GM23338 (cell line): Measurements from ENCODE around the gene RIPOR3. TPM values are rescaled to one million over a fixed set of nuclear protein-coding genes. Genes with fewer than 3 reads are reported as not detected.

Source experiments
- ATAC-seq: fragments of 200-7000 bp; cut with Tn5 transposase; 3 replicates; pipeline ENCODE4 v1.9.1; 2020
- DNase-seq: peaks from one replicate; pipeline ENCODE4 v3.0.0-alpha.2; 2015; ENCODE audit warnings: low spot score
- H2AFZ ChIP-seq: fragments of 200-600 bp; sonication (generic); 2 replicates; pipeline ENCODE4 v1.8.0; 2016; ENCODE audit warnings: antibody characterized with exemption, mild to moderate bottlenecking, moderate library complexity
- H3F3A ChIP-seq: fragments of 200-600 bp; sonication (generic); replicated peaks from 2 replicates; pipeline ENCODE4 v1.8.0; 2017; ENCODE audit warnings: antibody characterized with exemption, mixed run types, low read depth
- H3K27ac ChIP-seq: fragments of 200-600 bp; sonication (generic); 2 replicates; pipeline ENCODE4 v1.6.1; 2016; ENCODE audit warnings: low read depth
- H3K27me3 ChIP-seq: fragments of 200-600 bp; sonication (generic); 2 replicates; pipeline ENCODE4 v1.8.0; 2016; ENCODE audit warnings: mild to moderate bottlenecking, mixed run types, moderate library complexity; ENCODE audit not compliant: insufficient read depth
- H3K36me3 ChIP-seq: fragments of 200-600 bp; sonication (generic); 2 replicates; pipeline ENCODE4 v1.8.0; 2016; ENCODE audit warnings: mild to moderate bottlenecking; ENCODE audit not compliant: insufficient read depth
- H3K4me1 ChIP-seq: fragments of 200-600 bp; sonication (generic); 2 replicates; pipeline ENCODE4 v1.8.0; 2016; ENCODE audit warnings: mild to moderate bottlenecking, moderate library complexity; ENCODE audit not compliant: insufficient read depth
- H3K4me2 ChIP-seq: fragments of 200-600 bp; sonication (generic); 2 replicates; pipeline ENCODE4 v1.7.1; 2017; ENCODE audit warnings: mixed run types
- H3K4me3 ChIP-seq: fragments of 200-600 bp; sonication (generic); 2 replicates; pipeline ENCODE4 v1.6.1; 2016; ENCODE audit warnings: mixed run types
- H3K79me2 ChIP-seq: fragments of 200-600 bp; sonication (generic); replicated peaks from 2 replicates; pipeline ENCODE4 v1.8.0; 2017; ENCODE audit warnings: mild to moderate bottlenecking; ENCODE audit not compliant: insufficient read depth
- H3K9me2 ChIP-seq: fragments of 200-600 bp; sonication (generic); 2 replicates; pipeline ENCODE4 v1.8.0; 2017; ENCODE audit not compliant: insufficient read depth
- H4K20me1 ChIP-seq: fragments of 200-600 bp; sonication (generic); replicated peaks from 2 replicates; pipeline ENCODE4 v1.8.0; 2017; ENCODE audit warnings: mild to moderate bottlenecking; ENCODE audit not compliant: insufficient read depth
- H3K27ac Mint-ChIP-seq: 2 replicates; pipeline ENCODE4 v1.8.0; 2020; ENCODE audit warnings: inconsistent platforms, mild to moderate bottlenecking, moderate library complexity, mixed read lengths
- H3K27me3 Mint-ChIP-seq: 3 replicates; pipeline ENCODE4 v1.8.0; 2022; ENCODE audit warnings: low read depth, mild to moderate bottlenecking, moderate library complexity, mixed read lengths, inconsistent platforms; ENCODE audit not compliant: insufficient read depth, poor library complexity
- H3K36me3 Mint-ChIP-seq: 3 replicates; pipeline ENCODE4 v1.8.0; 2021; ENCODE audit warnings: low read depth, mild to moderate bottlenecking, inconsistent platforms, moderate library complexity, mixed read lengths
- H3K4me1 Mint-ChIP-seq: 3 replicates; pipeline ENCODE4 v1.8.0; 2020; ENCODE audit warnings: mild to moderate bottlenecking, inconsistent platforms, mixed read lengths
- H3K4me3 Mint-ChIP-seq: 3 replicates; pipeline ENCODE4 v1.8.0; 2021; ENCODE audit warnings: moderate library complexity, mild to moderate bottlenecking, inconsistent platforms, mixed read lengths
- H3K9me3 Mint-ChIP-seq: 3 replicates; pipeline ENCODE4 v1.8.0; 2020; ENCODE audit warnings: moderate library complexity, mild to moderate bottlenecking, inconsistent platforms, mixed read lengths
- CTCF ChIP-seq, 2 experiments: fragments of 200-600 bp in 1 of 2; sonication (generic) in 1 of 2; conservative IDR thresholded peaks; 2 replicates each; pipeline versions ENCODE4 v1.5.1 to v1.6.1; 2016 to 2017; ENCODE audit warnings: antibody characterized with exemption in 2 of 2, low read depth in 2 of 2, mild to moderate bottlenecking in 2 of 2, moderate library complexity in 1 of 2
- polyA plus RNA-seq: library from polyadenylated mRNA; unstranded; fragments of >200 nt; fragmentation: Nextera tagmentation; extraction: Ambion mirVana; gene quantifications from 2 replicates; pipeline ENCODE4 v1.2.1, GENCODE V29; 2016
- total RNA-seq: library from RNA; depleted of rRNA; stranded (reverse); fragments of >200 nt; shearing (Covaris generic); gene quantifications from 2 replicates; pipeline ENCODE4 v1.2.3, GENCODE V29; 2014
- TF ChIP-seq, protein P1 (sequence below): fragments of 250-450 bp; sonication (Bioruptor Pico); IDR thresholded peaks from 2 replicates; pipeline ENCODE4 v1.5.0; 2020; ENCODE audit warnings: mild to moderate bottlenecking, moderate library complexity

The RIPOR3 gene
- total and polyA plus RNA-seq, 2 experiments from 2014 or later = 4.9 to 6.3 TPM

- no peaks in the 10 kb centered on the region for H3K9me2 ChIP-seq
- no peaks in the 10 kb centered on the region for H3K4me1 ChIP-seq
- no peaks in the 10 kb centered on the region for H3K79me2 ChIP-seq
- TF ChIP-seq CTCF (conservative IDR thresholded peaks at IDR 0.05; ENCODE audit: low read depth in 2 of 2) = peak; percentile 95 to 99
- TF ChIP-seq, protein P1, sequence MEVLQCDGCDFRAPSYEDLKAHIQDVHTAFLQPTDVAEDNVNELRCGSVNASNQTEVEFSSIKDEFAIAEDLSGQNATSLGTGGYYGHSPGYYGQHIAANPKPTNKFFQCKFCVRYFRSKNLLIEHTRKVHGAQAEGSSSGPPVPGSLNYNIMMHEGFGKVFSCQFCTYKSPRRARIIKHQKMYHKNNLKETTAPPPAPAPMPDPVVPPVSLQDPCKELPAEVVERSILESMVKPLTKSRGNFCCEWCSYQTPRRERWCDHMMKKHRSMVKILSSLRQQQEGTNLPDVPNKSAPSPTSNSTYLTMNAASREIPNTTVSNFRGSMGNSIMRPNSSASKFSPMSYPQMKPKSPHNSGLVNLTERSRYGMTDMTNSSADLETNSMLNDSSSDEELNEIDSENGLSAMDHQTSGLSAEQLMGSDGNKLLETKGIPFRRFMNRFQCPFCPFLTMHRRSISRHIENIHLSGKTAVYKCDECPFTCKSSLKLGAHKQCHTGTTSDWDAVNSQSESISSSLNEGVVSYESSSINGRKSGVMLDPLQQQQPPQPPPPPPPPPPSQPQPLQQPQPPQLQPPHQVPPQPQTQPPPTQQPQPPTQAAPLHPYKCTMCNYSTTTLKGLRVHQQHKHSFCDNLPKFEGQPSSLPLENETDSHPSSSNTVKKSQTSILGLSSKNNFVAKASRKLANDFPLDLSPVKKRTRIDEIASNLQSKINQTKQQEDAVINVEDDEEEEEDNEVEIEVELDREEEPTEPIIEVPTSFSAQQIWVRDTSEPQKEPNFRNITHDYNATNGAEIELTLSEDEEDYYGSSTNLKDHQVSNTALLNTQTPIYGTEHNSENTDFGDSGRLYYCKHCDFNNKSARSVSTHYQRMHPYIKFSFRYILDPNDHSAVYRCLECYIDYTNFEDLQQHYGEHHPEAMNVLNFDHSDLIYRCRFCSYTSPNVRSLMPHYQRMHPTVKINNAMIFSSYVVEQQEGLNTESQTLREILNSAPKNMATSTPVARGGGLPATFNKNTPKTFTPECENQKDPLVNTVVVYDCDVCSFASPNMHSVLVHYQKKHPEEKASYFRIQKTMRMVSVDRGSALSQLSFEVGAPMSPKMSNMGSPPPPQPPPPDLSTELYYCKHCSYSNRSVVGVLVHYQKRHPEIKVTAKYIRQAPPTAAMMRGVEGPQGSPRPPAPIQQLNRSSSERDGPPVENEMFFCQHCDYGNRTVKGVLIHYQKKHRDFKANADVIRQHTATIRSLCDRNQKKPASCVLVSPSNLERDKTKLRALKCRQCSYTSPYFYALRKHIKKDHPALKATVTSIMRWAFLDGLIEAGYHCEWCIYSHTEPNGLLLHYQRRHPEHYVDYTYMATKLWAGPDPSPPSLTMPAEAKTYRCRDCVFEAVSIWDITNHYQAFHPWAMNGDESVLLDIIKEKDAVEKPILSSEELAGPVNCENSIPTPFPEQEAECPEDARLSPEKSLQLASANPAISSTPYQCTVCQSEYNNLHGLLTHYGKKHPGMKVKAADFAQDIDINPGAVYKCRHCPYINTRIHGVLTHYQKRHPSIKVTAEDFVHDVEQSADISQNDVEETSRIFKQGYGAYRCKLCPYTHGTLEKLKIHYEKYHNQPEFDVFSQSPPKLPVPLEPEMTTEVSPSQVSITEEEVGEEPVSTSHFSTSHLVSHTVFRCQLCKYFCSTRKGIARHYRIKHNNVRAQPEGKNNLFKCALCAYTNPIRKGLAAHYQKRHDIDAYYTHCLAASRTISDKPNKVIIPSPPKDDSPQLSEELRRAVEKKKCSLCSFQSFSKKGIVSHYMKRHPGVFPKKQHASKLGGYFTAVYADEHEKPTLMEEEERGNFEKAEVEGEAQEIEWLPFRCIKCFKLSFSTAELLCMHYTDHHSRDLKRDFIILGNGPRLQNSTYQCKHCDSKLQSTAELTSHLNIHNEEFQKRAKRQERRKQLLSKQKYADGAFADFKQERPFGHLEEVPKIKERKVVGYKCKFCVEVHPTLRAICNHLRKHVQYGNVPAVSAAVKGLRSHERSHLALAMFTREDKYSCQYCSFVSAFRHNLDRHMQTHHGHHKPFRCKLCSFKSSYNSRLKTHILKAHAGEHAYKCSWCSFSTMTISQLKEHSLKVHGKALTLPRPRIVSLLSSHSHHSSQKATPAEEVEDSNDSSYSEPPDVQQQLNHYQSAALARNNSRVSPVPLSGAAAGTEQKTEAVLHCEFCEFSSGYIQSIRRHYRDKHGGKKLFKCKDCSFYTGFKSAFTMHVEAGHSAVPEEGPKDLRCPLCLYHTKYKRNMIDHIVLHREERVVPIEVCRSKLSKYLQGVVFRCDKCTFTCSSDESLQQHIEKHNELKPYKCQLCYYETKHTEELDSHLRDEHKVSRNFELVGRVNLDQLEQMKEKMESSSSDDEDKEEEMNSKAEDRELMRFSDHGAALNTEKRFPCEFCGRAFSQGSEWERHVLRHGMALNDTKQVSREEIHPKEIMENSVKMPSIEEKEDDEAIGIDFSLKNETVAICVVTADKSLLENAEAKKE (CRISPR knock-in tag) = no peak
- H3K4me1 Mint-ChIP-seq = no peaks in the 10 kb centered on the region; the same call in 2 of the 3 replicates
- H3K27ac ChIP-seq = no peak overlapping the region
- H3K27ac Mint-ChIP-seq = no peak overlapping the region
- peak; percentile 88 for ATAC-seq
- no peaks in the 10 kb centered on the region for H3K9me3 Mint-ChIP-seq
- no peaks in the 10 kb centered on the region; the same call in 1 of the 2 replicates for H3K36me3 ChIP-seq
- H3F3A ChIP-seq = no peaks in the 10 kb centered on the region
- peaks cover 9% of the 10 kb centered on the region for H3K36me3 Mint-ChIP-seq
- H3K4me3 ChIP-seq = no peak overlapping the region
- DNase-seq = peak; percentile 88
- H3K27me3 Mint-ChIP-seq = peaks cover 2% of the 10 kb centered on the region
- H3K4me3 Mint-ChIP-seq = no peak overlapping the region
- no peaks in the 10 kb centered on the region; the same call in 1 of the 2 replicates for H4K20me1 ChIP-seq
- H3K27me3 ChIP-seq = no peaks in the 10 kb centered on the region
- H2AFZ ChIP-seq = no peak overlapping the region
- H3K4me2 ChIP-seq = no peak overlapping the region
Measured at GRCh38 chr20:50588034-50588736, 103.2 kb downstream of the RIPOR3 start.
